HepG2 (cell line): ENCODE measurements around the gene KIRREL3. TPM values are rescaled to one million over a fixed set of nuclear protein-coding genes. Genes with fewer than 3 reads are reported as not detected.

ENCODE experiments used
- ATAC-seq: fragments of 200-7000 bp; cut with Tn5 transposase; 3 replicates; pipeline ENCODE4 v1.9.1; 2020; ENCODE audit warnings: mild to moderate bottlenecking, moderate library complexity
- BruUV-seq: library from RNA; stranded (reverse); fragments of 400-500 nt; replicated peaks from 2 replicates; lab custom pipeline; 2021; lab: Mats Ljungman, UMichigan
- CTCF ChIA-PET: fragments of 300-600 bp; formaldehyde crosslinking; extraction: SDS; loops from one replicate; lab custom pipeline; 2021; ENCODE audit warnings: low total read pairs, inconsistent platforms, low intra/inter-chr PET ratio; lab: Yijun Ruan, JAX
- POLR2A ChIA-PET: fragments of 350-600 bp; sonication (Branson Sonifier 250); formaldehyde crosslinking; loops from one replicate; lab custom pipeline; 2020; ENCODE audit warnings: antibody characterized with exemption, inconsistent platforms; lab: Yijun Ruan, JAX
- DNase-seq: peaks from one replicate; pipeline ENCODE4 v3.0.0-alpha.2; 2015; ENCODE audit warnings: low spot score
- FAIRE-seq: peaks from 3 replicates; lab custom pipeline; 2011; peaks lifted over from hg19 to GRCh38; lab: Jason Lieb, UNC
- H2AFZ ChIP-seq: one replicate; pipeline ENCODE4 v1.6.1; 2011; ENCODE audit warnings: low read length, inconsistent platforms
- H3K27ac ChIP-seq: fragments of 300-600 bp; 3 replicates; pipeline ENCODE4 v1.8.0; 2011; ENCODE audit warnings: mixed run types, mild to moderate bottlenecking, mixed read lengths, low read length, inconsistent platforms; ENCODE audit not compliant: insufficient read depth; ENCODE audit errors: extremely low read length
- H3K27me3 ChIP-seq, 2 experiments: fragments of 200-600 bp in 1 of 2; 2 replicates in 1 of 2; 3 replicates in 1 of 2; pipeline versions ENCODE4 v1.6.0 to v1.8.0; 2011; ENCODE audit warnings: low read length in 2 of 2, mild to moderate bottlenecking in 2 of 2, moderate library complexity in 2 of 2, inconsistent platforms in 1 of 2; ENCODE audit not compliant: insufficient read depth in 2 of 2, control insufficient read depth in 1 of 2
- H3K36me3 ChIP-seq, 2 experiments: fragments of 200-600 bp in 1 of 2; replicated peaks in 1 of 2; 2 replicates in 1 of 2; 3 replicates in 1 of 2; pipeline versions ENCODE4 v1.5.1 to v1.8.0; 2011; ENCODE audit warnings: low read length in 2 of 2, inconsistent platforms in 1 of 2; ENCODE audit not compliant: insufficient read depth in 2 of 2, control insufficient read depth in 1 of 2
- H3K4me1 ChIP-seq: 2 replicates; pipeline ENCODE4 v1.5.1; 2012; ENCODE audit warnings: low read length, inconsistent platforms; ENCODE audit not compliant: insufficient read depth
- H3K4me2 ChIP-seq: 2 replicates; pipeline ENCODE4 v1.6.0; 2011; ENCODE audit warnings: low read depth, low read length, inconsistent platforms
- H3K4me3 ChIP-seq, 3 experiments: fragments of 200-600 bp in 1 of 3; sonication (generic), shearing (Covaris generic) in 1 of 3; replicated peaks in 1 of 3; 2 replicates each; pipeline ENCODE4 v1.5.1; 2011 to 2016; ENCODE audit warnings: low read length in 3 of 3, inconsistent platforms in 2 of 3, low read depth in 2 of 3, mild to moderate bottlenecking in 2 of 3, control low read depth in 1 of 3, mixed read lengths in 1 of 3; ENCODE audit not compliant: insufficient read depth in 1 of 3
- H3K79me2 ChIP-seq: one replicate; pipeline ENCODE4 v1.6.1; 2011; ENCODE audit warnings: low read length, inconsistent platforms; ENCODE audit not compliant: insufficient read depth
- H3K9ac ChIP-seq: 2 replicates; pipeline ENCODE4 v1.6.0; 2011; ENCODE audit warnings: mild to moderate bottlenecking, low read depth, low read length, inconsistent platforms; ENCODE audit not compliant: insufficient read depth
- H3K9me3 ChIP-seq: 2 replicates; pipeline ENCODE4 v1.5.1; 2012; ENCODE audit warnings: mild to moderate bottlenecking, low read length
- H4K20me1 ChIP-seq: 2 replicates; pipeline ENCODE4 v1.6.0; 2011; ENCODE audit warnings: inconsistent platforms, mild to moderate bottlenecking, low read length, moderate library complexity; ENCODE audit not compliant: insufficient read depth
- ATM ChIP-seq: fragments of 450-650 bp; IDR thresholded peaks from 2 replicates; pipeline ENCODE4 v1.7.1; 2017; ENCODE audit warnings: mild to moderate bottlenecking, borderline replicate concordance
- E2F1 ChIP-seq: sonication (generic); formaldehyde crosslinking; IDR thresholded peaks from 2 replicates; pipeline ENCODE4 v1.5.0; 2020; ENCODE audit warnings: missing genetic modification reagents
- FOXP1 ChIP-seq, 2 experiments: fragments of 450-650 bp in 1 of 2; IDR thresholded peaks; 2 replicates each; pipeline ENCODE4 v1.6.1; 2017 to 2018; ENCODE audit warnings: antibody characterized with exemption in 1 of 2
- HMGXB3 ChIP-seq: sonication (generic); formaldehyde crosslinking; IDR thresholded peaks from 2 replicates; pipeline ENCODE4 v1.4.0; 2020; ENCODE audit warnings: missing genetic modification reagents, borderline replicate concordance
- JUND ChIP-seq: sonication (generic); formaldehyde crosslinking; IDR thresholded peaks from 2 replicates; pipeline ENCODE4 v1.8.0; 2022; ENCODE audit warnings: mild to moderate bottlenecking, missing genetic modification reagents
- PAWR ChIP-seq: sonication (generic); formaldehyde crosslinking; IDR thresholded peaks from 2 replicates; pipeline ENCODE4 v1.4.0; 2020; ENCODE audit warnings: missing genetic modification reagents, mild to moderate bottlenecking, borderline replicate concordance
- PBX3 ChIP-seq: sonication (generic); formaldehyde crosslinking; IDR thresholded peaks from 2 replicates; pipeline ENCODE4 v1.8.1; 2023; ENCODE audit warnings: missing genetic modification reagents, inconsistent platforms, borderline replicate concordance
- TRIM24 ChIP-seq: sonication (generic); formaldehyde crosslinking; IDR thresholded peaks from 2 replicates; pipeline ENCODE4 v1.8.0; 2022; ENCODE audit warnings: mild to moderate bottlenecking, missing genetic modification reagents
- ZFY ChIP-seq: sonication (generic); formaldehyde crosslinking; IDR thresholded peaks from 2 replicates; pipeline ENCODE4 v1.4.0; 2020; ENCODE audit warnings: missing genetic modification reagents
- ZNF496 ChIP-seq: sonication (generic); formaldehyde crosslinking; IDR thresholded peaks from 2 replicates; pipeline ENCODE4 v1.8.1; 2023; ENCODE audit warnings: mild to moderate bottlenecking, moderate library complexity, missing genetic modification reagents; ENCODE audit not compliant: insufficient replicate concordance
- ZNF543 ChIP-seq: sonication (generic); formaldehyde crosslinking; IDR thresholded peaks from 2 replicates; pipeline ENCODE4 v1.4.0; 2020; ENCODE audit warnings: mild to moderate bottlenecking, missing genetic modification reagents
- ZNF605 ChIP-seq: sonication (generic); formaldehyde crosslinking; IDR thresholded peaks from 2 replicates; pipeline ENCODE4 v1.8.0; 2022; ENCODE audit warnings: mild to moderate bottlenecking, missing genetic modification reagents
- ZNF749 ChIP-seq: sonication (generic); formaldehyde crosslinking; IDR thresholded peaks from 2 replicates; pipeline ENCODE4 v1.8.0; 2022; ENCODE audit warnings: mild to moderate bottlenecking, missing genetic modification reagents, moderate library complexity, borderline replicate concordance
- ZNF776 ChIP-seq: sonication (generic); formaldehyde crosslinking; IDR thresholded peaks from 2 replicates; pipeline ENCODE4 v1.4.0; 2020; ENCODE audit warnings: mild to moderate bottlenecking, missing genetic modification reagents
- ZNF891 ChIP-seq: sonication (generic); formaldehyde crosslinking; IDR thresholded peaks from 2 replicates; pipeline ENCODE4 v1.5.0; 2020; ENCODE audit warnings: mild to moderate bottlenecking, missing genetic modification reagents
- WGBS: methylation state at CpG from one replicate; pipeline ENCODE4 v1.1.6; 2017; ENCODE audit warnings: low lambda C conversion rate; 5-methylcytosine and 5-hydroxymethylcytosine counted together
- in situ Hi-C: cut with HindIII; loops from 2 replicates; pipeline ENCODE4 v1.10.0; 2017; ENCODE audit warnings: low pct_unique_long_range_greater_than_20kb; ENCODE audit not compliant: extremely low pct_ligation_motif_present
- intact Hi-C: fragments of 100-400 bp; cut with micrococcal nuclease; formaldehyde crosslinking; loops from one replicate; pipeline ENCODE4 v1.10.0; 2022; ENCODE audit not compliant: unreplicated experiment
- polyA plus RNA-seq, 8 experiments: library from polyadenylated mRNA; depleted of rRNA in 3 of 8; stranded (reverse) in 7 of 8; unstranded in 1 of 8; fragments of >200 nt; fragmentation: Illumina TruSeq in 4 of 8; extraction: Trizol in 4 of 8; gene quantifications; 2 replicates each; pipeline versions ENCODE4 v1.2.1 to v1.2.3, GENCODE V29; 2011 to 2016; ENCODE audit warnings: low read depth in 4 of 8, missing spikeins in 1 of 8, mixed read lengths in 1 of 8; ENCODE audit not compliant: insufficient read depth in 1 of 8
- total RNA-seq, 5 experiments: library from RNA; depleted of rRNA; stranded (reverse); fragments of >200 nt; fragmentation: Illumina TruSeq; extraction: Trizol; gene quantifications; 2 replicates each; pipeline ENCODE4 v1.2.3, GENCODE V29; 2016; ENCODE audit warnings: low read depth in 1 of 5

Gene KIRREL3
- total and polyA plus RNA-seq, 2 of the 13 experiments (the other 11 are each of a cell fraction or from before 2014, with no cell fraction given), result not detected

GRCh38 chr11:126915430-126915829 is 85.1 kb downstream of the KIRREL3 start:
- no peak for DNase-seq
- no peak overlapping the region for H3K4me2 ChIP-seq
- H3K36me3 ChIP-seq, result no peaks in the 10 kb centered on the region
- in situ Hi-C loops, result no loop called here
- FAIRE-seq, result no peak
- intact Hi-C loops, result no loop called here
- ATAC-seq, result no peak
- no TSS peak for BruUV-seq
- no peaks in the 10 kb centered on the region for H3K79me2 ChIP-seq
- CTCF ChIA-PET, result no interaction called here
- no peak overlapping the region for H3K9ac ChIP-seq
- 0% methylated on average over 4 of the region's 4 CpGs for WGBS
- TF ChIP-seq ZNF891 (CRISPR knock-in tag) (no peak), ZNF776 (no peak), ATM (no peak), PBX3 (CRISPR knock-in tag) (no peak), ZFY (CRISPR knock-in tag) (no peak), ZNF605 (CRISPR knock-in tag) (no peak), E2F1 (CRISPR knock-in tag) (no peak), JUND (CRISPR knock-in tag) (no peak), FOXP1 (IDR thresholded peaks at IDR 0.05) (no peak), FOXP1 (CRISPR knock-in tag; IDR thresholded peaks at IDR 0.05) (no peak), TRIM24 (no peak), ZNF543 (CRISPR knock-in tag) (no peak), HMGXB3 (CRISPR knock-in tag) (no peak), ZNF749 (CRISPR knock-in tag) (no peak), ZNF496 (no peak), PAWR (CRISPR knock-in tag) (no peak)
- no peak overlapping the region for H3K27ac ChIP-seq
- no peaks in the 10 kb centered on the region for H3K4me1 ChIP-seq
- no peaks in the 10 kb centered on the region for H3K9me3 ChIP-seq
- POLR2A ChIA-PET, result no interaction called here
- H4K20me1 ChIP-seq, result no peaks in the 10 kb centered on the region
- H2AFZ ChIP-seq, result no peak overlapping the region
- no peak overlapping the region for H3K4me3 ChIP-seq
- no peaks in the 10 kb centered on the region; a peak in 1 of 5 replicates for H3K27me3 ChIP-seq
